IPS DF 6.9 (cell line): ENCODE data around the gene TAS2R3.
"Not testable (repeated sequence)": the region's sequence is repeated elsewhere in the genome, so short reads cannot be mapped to it uniquely, and the experiment has no call there.

Experiments
- DNase-seq: peaks from one replicate; pipeline ENCODE4 v3.0.0-alpha.2; 2013; ENCODE audit warnings: low read depth, low spot score
- H3K27ac ChIP-seq: one replicate; pipeline ENCODE4 v1.5.1; 2013; ENCODE audit warnings: low read length, control low read depth
- H3K27me3 ChIP-seq: 2 replicates; pipeline ENCODE4 v1.6.1; 2013; ENCODE audit warnings: mild to moderate bottlenecking, low read length; ENCODE audit not compliant: control insufficient read depth, insufficient read depth
- H3K36me3 ChIP-seq: 2 replicates; pipeline ENCODE4 v1.6.1; 2013; ENCODE audit warnings: low read length; ENCODE audit not compliant: control insufficient read depth, insufficient read depth
- H3K4me1 ChIP-seq: 2 replicates; pipeline ENCODE4 v1.6.1; 2013; ENCODE audit warnings: low read length; ENCODE audit not compliant: control insufficient read depth, insufficient read depth
- H3K4me3 ChIP-seq: 2 replicates; pipeline ENCODE4 v1.5.1; 2013; ENCODE audit warnings: mild to moderate bottlenecking, low read length
- H3K9me3 ChIP-seq: 2 replicates; pipeline ENCODE4 v1.6.1; 2013; ENCODE audit warnings: low read length, inconsistent platforms; ENCODE audit not compliant: control insufficient read depth, insufficient read depth
- WGBS: extraction: QIAGEN DNeasy Blood & Tissue Kit; methylation state at CpG from one replicate; pipeline ENCODE4 v1.1.7; 2013; ENCODE audit warnings: mixed read lengths, missing lambda C conversion rate; ENCODE audit not compliant: insufficient read length, insufficient coverage; 5-methylcytosine and 5-hydroxymethylcytosine counted together

Gene TAS2R3

DNA sequence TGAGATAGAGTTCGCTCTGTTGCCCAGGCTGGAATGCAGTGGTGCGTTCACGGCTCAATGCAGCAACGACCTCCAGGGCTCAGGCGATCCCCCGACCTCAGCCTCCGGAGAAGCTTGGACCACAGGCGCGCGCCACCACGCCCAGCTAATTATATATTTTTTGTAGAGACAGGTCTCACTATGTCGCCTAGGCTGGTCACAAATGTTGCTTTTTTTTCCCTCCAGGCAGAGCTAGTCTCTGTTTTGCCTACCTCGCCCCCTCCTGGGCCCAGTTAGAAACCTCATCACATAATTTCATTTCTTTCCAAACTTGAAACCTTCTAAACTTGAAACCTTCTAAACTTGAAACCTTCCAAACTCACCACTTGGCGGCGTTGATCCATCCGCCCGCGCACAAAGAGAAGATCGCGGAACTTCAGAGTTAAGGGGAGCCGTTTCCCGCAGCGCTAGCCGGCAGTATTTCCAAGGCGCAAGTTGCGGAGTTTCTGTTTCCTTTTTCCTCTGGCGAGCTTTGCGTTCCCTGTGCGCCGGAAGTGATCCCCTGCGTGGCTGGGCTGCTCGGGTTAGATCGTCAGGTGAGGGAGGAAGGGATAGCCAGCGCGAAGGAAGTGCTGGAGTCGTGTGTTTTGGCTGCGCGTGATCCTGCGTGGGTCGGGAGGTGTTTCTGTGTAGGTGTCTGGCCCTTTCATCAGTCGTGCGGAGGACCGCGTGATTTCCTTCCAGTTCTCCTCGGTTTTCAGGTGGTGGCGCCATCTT is 25.9 kb upstream of the TAS2R3 start, which contains the start of gene SSBP1:
Gene SSBP1 (plus strand): TSS at position 523 of the 756 bp plus-strand sequence. CDS start 809 bp downstream, outside the sequence.
- Histone ChIP-seq H3K36me3 (peaks cover 10% of the 10 kb centered on the region; the same call in 1 of the 2 replicates), H3K27ac (no peak within 1 kb of the TSS), H3K4me1 (no peaks in the 10 kb centered on the region), H3K27me3 (no peaks in the 10 kb centered on the region), H3K9me3 (no peaks in the 10 kb centered on the region), H3K4me3 (peak within 1 kb of the TSS; percentile 98)
- no CpG with 5 or more reads among the region's 46 CpGs for WGBS
- peak; percentile 94 for DNase-seq

DNA sequence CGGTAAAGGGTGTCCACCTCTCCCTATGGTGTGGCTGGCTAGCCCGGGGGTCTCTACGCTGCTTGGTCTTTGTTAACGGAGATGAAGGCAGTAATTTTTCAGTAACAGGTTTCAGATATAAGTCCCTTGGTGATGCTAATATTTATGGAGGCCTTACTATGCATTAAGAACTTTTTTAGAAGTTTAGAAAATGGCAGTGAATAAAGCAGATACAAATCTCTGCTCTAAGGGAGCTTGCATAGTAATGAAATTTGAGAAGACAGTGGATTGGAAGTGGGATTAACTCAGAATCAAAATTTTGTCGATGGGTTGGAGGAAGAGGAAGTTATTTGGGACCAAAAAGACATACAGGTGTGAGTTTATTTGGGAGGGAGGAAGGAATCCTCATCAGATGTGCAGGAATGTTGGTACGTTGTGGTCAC is 25.3 kb upstream of the TAS2R3 start:
- Histone ChIP-seq H3K4me1 (no peaks in the 10 kb centered on the region), H3K36me3 (peaks cover 15% of the 10 kb centered on the region; the same call in 1 of the 2 replicates), H3K27ac (no peak overlapping the region), H3K4me3 (peak overlapping the region; percentile 98), H3K9me3 (no peaks in the 10 kb centered on the region), H3K27me3 (no peaks in the 10 kb centered on the region)
- WGBS: 100% methylated on average over 1 of the region's 6 CpGs
- no peak for DNase-seq

DNA sequence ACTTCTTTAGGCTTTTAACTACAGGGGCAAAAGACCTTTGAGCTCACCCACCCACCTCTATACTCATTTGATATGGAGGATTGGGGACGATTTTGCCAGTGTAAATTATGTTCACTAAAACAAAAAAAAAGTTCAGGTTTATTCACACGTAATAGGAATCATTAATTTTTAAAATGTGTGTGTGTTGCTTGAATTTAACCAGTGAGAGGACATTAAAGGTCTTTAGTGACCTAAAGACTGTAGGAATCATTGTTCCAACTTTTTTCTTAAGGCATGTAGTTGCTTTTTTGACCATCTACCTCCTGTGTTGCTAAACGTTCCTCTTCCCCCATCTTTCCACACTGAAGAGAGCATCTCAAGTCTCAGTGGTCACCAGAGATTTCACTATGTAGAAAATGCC is 24.6 kb upstream of the TAS2R3 start:
- H3K27ac ChIP-seq: no peak overlapping the region
- WGBS: no CpG with 5 or more reads among the region's 3 CpGs

DNA sequence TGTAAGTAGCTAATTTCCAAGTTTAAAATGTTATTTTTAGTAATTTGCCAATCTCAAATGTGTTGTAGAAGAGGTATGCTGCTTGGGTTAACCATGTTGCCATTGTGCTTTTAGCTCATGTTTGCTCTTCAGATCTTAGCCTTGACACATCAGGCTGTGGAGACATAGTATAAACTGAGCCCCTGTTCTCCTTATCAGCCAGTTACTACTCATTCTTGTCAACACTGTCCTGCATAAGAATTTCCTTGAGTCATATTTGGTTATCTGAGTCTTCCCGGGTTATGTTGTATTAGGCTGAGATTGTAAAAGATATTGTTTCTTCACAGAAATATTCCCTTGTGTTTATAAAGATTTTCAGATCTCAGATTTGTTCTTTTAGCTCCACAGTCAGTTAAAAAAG is 21.7 kb upstream of the TAS2R3 start:
- no peak for DNase-seq
- Histone ChIP-seq H3K4me3 (no peak overlapping the region), H3K4me1 (no peaks in the 10 kb centered on the region), H3K27me3 (no peaks in the 10 kb centered on the region), H3K27ac (no peak overlapping the region), H3K9me3 (no peaks in the 10 kb centered on the region), H3K36me3 (peaks cover 21% of the 10 kb centered on the region; the same call in 1 of the 2 replicates)
- WGBS: no CpG with 5 or more reads among the region's 1 CpG

More for the DNA sequence above, 24.6 kb upstream of the TAS2R3 start:
- Histone ChIP-seq H3K27me3 (no peaks in the 10 kb centered on the region), H3K4me1 (no peaks in the 10 kb centered on the region), H3K4me3 (no peak overlapping the region; the same call in 1 of the 2 replicates), H3K36me3 (peaks cover 18% of the 10 kb centered on the region; the same call in 1 of the 2 replicates), H3K9me3 (no peaks in the 10 kb centered on the region)
- no peak for DNase-seq

DNA sequence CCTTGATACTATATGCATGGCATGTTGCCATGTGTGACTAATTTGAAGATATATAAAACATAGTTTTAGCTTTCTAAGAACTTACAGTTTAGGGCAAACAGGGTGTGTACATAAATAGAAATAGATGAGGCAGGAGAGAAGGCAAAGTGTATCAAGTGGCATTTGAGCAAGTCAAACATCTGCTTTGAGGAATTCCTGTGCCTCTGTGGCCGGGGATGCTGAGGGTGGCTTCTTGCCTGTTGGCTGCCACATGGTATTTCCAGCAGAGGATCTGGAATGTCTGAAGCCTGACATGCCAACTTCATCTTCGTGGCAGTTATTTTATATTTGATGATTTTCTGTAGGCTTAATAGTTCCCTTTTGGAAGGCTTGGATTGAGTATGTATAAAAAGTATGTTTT is 19.8 kb upstream of the TAS2R3 start:
- Histone ChIP-seq H3K4me3 (no peak overlapping the region), H3K9me3 (no peaks in the 10 kb centered on the region), H3K27me3 (no peaks in the 10 kb centered on the region), H3K4me1 (no peaks in the 10 kb centered on the region), H3K36me3 (peaks cover 21% of the 10 kb centered on the region; the same call in 1 of the 2 replicates), H3K27ac (no peak overlapping the region)
- DNase-seq: no peak
- no CpG with 5 or more reads among the region's 2 CpGs for WGBS

DNA sequence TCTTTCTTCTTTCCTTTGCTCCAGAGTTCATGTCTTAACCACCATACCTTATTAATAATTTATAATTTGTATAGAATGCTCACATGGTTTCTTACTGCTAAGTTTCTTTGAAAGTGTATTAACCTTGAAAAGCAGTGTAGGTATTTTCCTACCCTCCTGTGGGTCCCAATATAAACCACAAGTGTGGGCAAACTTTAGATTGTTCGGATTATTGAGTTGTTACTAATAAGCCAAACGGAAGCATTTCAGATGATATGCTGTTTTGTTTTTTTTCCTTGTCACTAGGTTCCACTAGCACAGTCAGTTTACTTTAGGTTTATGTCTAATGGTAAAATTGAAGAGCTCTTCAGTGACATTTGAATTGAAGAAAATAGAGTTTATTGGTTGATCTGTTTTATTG is 15.5 kb upstream of the TAS2R3 start:
- Histone ChIP-seq H3K36me3 (peaks cover 24% of the 10 kb centered on the region; the same call in 1 of the 2 replicates), H3K4me3 (no peak overlapping the region), H3K9me3 (peaks cover 2% of the 10 kb centered on the region), H3K27me3 (no peaks in the 10 kb centered on the region), H3K4me1 (no peaks in the 10 kb centered on the region), H3K27ac (no peak overlapping the region)
- DNase-seq: no peak
- no CpG with 5 or more reads among the region's 2 CpGs for WGBS

DNA sequence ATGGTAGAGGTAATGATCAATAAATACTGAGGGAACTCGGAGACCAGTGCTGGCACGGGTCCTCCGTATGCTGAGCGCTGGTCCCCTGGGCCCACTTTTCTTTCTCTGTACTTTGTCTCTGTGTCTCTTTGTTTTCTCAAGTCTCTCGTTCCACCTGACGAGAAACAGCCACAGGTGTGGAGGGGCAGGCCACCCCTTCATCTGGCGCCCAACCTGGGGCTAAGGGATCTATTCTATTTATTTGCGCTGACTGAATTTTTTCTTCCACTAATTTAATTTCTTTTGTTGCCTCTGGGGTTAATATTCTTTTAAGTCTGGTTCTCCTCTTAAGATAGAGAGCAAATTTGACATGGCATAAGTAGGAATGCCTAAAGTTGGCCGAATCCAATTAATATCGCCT is 12.0 kb upstream of the TAS2R3 start:
- not testable (repeated sequence) for DNase-seq

DNA sequence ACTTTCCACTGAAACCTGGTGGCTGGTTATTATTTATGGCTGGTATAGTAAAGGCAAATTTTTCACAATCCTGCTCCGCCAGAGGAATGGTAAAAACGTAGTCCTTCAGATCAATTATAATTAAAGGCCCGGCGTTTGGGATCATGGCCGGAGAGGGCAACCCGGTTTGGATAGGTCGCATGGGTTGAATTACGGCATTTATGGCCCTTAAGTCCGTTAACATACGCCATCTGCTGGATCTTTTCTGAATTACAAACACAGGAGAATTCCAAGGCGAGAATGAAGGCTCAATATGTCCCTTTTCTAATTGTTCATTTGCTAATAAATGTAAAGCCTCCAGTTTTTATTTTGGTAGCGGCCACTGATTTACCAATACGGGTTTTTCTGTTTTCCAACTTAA is 11.3 kb upstream of the TAS2R3 start:
- Histone ChIP-seq H3K4me1 (no peaks in the 10 kb centered on the region), H3K36me3 (peaks cover 19% of the 10 kb centered on the region; the same call in 1 of the 2 replicates), H3K4me3 (no peak overlapping the region), H3K9me3 (peaks cover 2% of the 10 kb centered on the region), H3K27ac (no peak overlapping the region), H3K27me3 (no peaks in the 10 kb centered on the region)
- no CpG with 5 or more reads among the region's 13 CpGs for WGBS
- peak; percentile 48 for DNase-seq

More for the DNA sequence above, 12.0 kb upstream of the TAS2R3 start:
- not testable (repeated sequence) for H3K9me3 ChIP-seq, H3K4me3 ChIP-seq, H3K27ac ChIP-seq, H3K27me3 ChIP-seq, H3K4me1 ChIP-seq
- peaks cover 19% of the 10 kb centered on the region; the same call in 1 of the 2 replicates for H3K36me3 ChIP-seq
- no CpG with 5 or more reads among the region's 10 CpGs for WGBS

DNA sequence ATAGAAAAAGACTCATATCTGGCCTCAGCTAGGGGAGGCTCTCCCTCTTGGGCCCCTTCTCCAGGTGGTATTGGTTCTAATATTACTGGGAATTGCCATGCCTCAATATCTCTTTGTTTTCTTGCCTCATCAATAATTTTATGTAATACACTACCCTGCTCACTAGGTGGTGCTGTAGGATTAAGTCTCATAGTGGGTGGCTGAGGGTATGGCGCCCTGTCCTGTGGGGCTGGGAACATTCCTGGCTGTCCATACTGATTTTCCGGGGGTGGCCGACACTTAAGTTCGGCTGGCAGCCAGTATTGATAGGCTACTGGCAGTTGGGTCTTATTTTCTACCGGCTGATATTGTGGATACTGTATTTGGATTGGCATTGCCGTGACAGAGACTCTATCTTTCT is 9.0 kb upstream of the TAS2R3 start:
- peak; percentile 39 for DNase-seq
- no CpG with 5 or more reads among the region's 6 CpGs for WGBS
- Histone ChIP-seq H3K4me3 (no peak overlapping the region), H3K4me1 (no peaks in the 10 kb centered on the region), H3K27ac (no peak overlapping the region), H3K36me3 (peaks cover 23% of the 10 kb centered on the region; the same call in 1 of the 2 replicates), H3K9me3 (peaks cover 2% of the 10 kb centered on the region), H3K27me3 (no peaks in the 10 kb centered on the region)

DNA sequence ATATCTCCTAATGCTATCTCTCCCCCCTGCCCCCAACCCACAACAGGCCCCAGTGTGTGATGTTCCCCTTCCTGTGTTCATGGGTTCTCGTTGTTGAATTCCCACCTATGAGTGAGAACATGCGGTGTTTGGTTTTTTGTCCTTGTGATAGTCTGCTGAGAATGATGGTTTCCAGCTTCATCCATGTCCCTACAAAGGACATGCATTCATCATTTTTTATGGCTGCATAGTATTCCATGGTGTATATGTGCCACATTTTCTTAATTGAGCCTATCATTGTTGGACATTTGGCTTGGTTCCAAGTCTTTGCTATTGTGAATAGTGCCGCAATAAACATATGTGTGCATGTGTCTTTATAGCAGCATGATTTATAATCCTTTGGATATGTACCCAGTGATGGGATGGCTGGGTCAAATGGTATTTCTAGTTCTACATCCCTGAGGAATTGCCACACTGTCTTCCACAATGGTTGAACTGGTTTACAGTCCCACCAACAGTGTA is 6.2 kb downstream of the TAS2R3 start:
- H3K27me3 ChIP-seq, H3K9me3 ChIP-seq: not testable (repeated sequence)
- no CpG with 5 or more reads among the region's 3 CpGs for WGBS

More for the DNA sequence above, 6.2 kb downstream of the TAS2R3 start:
- H3K36me3 ChIP-seq, H3K4me3 ChIP-seq, H3K27ac ChIP-seq, DNase-seq, H3K4me1 ChIP-seq: not testable (repeated sequence)
